ENCODE results near the gene UACA. TPM values are rescaled to one million over a fixed set of nuclear protein-coding genes. Genes with fewer than 3 reads are reported as not detected.

UACA gene
- total RNA-seq, 2 experiments from 2014 or later = 2.4 to 2.8 TPM

DNA sequence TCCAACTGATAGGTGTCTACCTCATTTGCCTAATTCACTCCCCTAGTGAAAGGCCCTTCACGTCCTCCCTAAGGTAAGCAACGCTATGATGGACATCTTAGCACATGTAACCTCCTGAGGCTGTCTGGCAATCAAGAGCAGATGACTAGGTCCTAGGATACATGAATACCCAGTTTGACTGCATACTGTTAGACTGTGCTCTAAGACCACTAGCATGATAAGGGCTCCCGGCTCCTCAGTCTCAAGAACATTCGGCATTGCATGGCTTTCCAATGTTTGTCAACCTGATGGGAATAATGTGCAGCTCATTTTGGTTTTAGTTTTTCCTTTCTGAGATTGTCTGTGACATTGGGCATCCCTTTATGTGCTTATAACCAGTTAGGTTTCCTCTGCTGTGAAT is 152.1 kb downstream of the UACA start:
- TF ChIP-seq, protein P1, sequence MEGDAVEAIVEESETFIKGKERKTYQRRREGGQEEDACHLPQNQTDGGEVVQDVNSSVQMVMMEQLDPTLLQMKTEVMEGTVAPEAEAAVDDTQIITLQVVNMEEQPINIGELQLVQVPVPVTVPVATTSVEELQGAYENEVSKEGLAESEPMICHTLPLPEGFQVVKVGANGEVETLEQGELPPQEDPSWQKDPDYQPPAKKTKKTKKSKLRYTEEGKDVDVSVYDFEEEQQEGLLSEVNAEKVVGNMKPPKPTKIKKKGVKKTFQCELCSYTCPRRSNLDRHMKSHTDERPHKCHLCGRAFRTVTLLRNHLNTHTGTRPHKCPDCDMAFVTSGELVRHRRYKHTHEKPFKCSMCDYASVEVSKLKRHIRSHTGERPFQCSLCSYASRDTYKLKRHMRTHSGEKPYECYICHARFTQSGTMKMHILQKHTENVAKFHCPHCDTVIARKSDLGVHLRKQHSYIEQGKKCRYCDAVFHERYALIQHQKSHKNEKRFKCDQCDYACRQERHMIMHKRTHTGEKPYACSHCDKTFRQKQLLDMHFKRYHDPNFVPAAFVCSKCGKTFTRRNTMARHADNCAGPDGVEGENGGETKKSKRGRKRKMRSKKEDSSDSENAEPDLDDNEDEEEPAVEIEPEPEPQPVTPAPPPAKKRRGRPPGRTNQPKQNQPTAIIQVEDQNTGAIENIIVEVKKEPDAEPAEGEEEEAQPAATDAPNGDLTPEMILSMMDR (IDR thresholded peaks at IDR 0.05) = no peak
- CTCF ChIA-PET = no interaction called here
- intact Hi-C loops (cut with micrococcal nuclease) = no loop called here
- ATAC-seq (no peak), DNase-seq (no peak)
- no peak overlapping the region for H3K27ac Mint-ChIP-seq
- no peaks in the 10 kb centered on the region for H3K36me3 Mint-ChIP-seq (ENCODE audit: low read depth)
- no peaks in the 10 kb centered on the region for H3K4me1 Mint-ChIP-seq (ENCODE audit: low read depth)
- H3K27me3 Mint-ChIP-seq = peaks cover 9% of the 10 kb centered on the region
- H3K4me3 Mint-ChIP-seq = no peak overlapping the region
- no peaks in the 10 kb centered on the region for H3K9me3 Mint-ChIP-seq
- POLR2A ChIA-PET = no interaction called here

- no peaks in the 10 kb centered on the region for H3K36me3 Mint-ChIP-seq (ENCODE audit: low read depth)
- ChIA-PET CTCF (no interaction called here), POLR2A (no interaction called here)
- DNase-seq (no peak), ATAC-seq (no peak)
- no peaks in the 10 kb centered on the region for H3K9me3 Mint-ChIP-seq
- H3K27me3 Mint-ChIP-seq = peaks cover 9% of the 10 kb centered on the region
- no peaks in the 10 kb centered on the region for H3K4me1 Mint-ChIP-seq (ENCODE audit: low read depth)
- no peak overlapping the region for H3K4me3 Mint-ChIP-seq
- no peak overlapping the region for H3K27ac Mint-ChIP-seq
- intact Hi-C loops (cut with micrococcal nuclease) = no loop called here
- TF ChIP-seq, protein P1 (IDR thresholded peaks at IDR 0.05) = no peak
Observed at GRCh38 chr15:70610541-70610940, 152.8 kb downstream of the UACA start.

GRCh38 chr15:70609889-70610288 is 153.5 kb downstream of the UACA start:
- CTCF ChIA-PET = no interaction called here
- Mint-ChIP-seq H3K4me1 (ENCODE audit: low read depth) (no peaks in the 10 kb centered on the region), H3K4me3 (no peak overlapping the region), H3K9me3 (no peaks in the 10 kb centered on the region), H3K27ac (no peak overlapping the region), H3K36me3 (ENCODE audit: low read depth) (no peaks in the 10 kb centered on the region), H3K27me3 (peaks cover 6% of the 10 kb centered on the region)
- DNase-seq = no peak
- POLR2A ChIA-PET = no interaction called here
- TF ChIP-seq, protein P1 (IDR thresholded peaks at IDR 0.05) = no peak
- intact Hi-C loops (cut with micrococcal nuclease) = no loop called here
- no peak for ATAC-seq

GRCh38 chr15:70608144-70608543 is 155.2 kb downstream of the UACA start:
- TF ChIP-seq, protein P1 (IDR thresholded peaks at IDR 0.05) = no peak
- Mint-ChIP-seq H3K27ac (no peak overlapping the region), H3K4me1 (ENCODE audit: low read depth) (no peaks in the 10 kb centered on the region), H3K4me3 (no peak overlapping the region), H3K27me3 (no peaks in the 10 kb centered on the region), H3K36me3 (ENCODE audit: low read depth) (no peaks in the 10 kb centered on the region), H3K9me3 (no peaks in the 10 kb centered on the region)
- ChIA-PET CTCF (interaction anchor here (0.6 kb wide), 1 partner anchor 1071 kb away, joined by 4 read pairs; no protein-coding TSS in a partner anchor), POLR2A (no interaction called here)
- DNase-seq = no peak
- intact Hi-C loops (cut with micrococcal nuclease) = no loop called here
- ATAC-seq = no peak

- H3K9me3 Mint-ChIP-seq = no peaks in the 10 kb centered on the region
Observed at GRCh38 chr15:70605606-70606410, 157.6 kb downstream of the UACA start.

More at GRCh38 chr15:70605606-70606410, 157.6 kb downstream of the UACA start:
- H3K4me3 Mint-ChIP-seq = no peak overlapping the region
- H3K27me3 Mint-ChIP-seq = no peaks in the 10 kb centered on the region
- DNase-seq (no peak), ATAC-seq (no peak)
- H3K36me3 Mint-ChIP-seq (ENCODE audit: low read depth) = no peaks in the 10 kb centered on the region
- intact Hi-C loops (cut with micrococcal nuclease) = no loop called here
- H3K27ac Mint-ChIP-seq = no peak overlapping the region
- TF ChIP-seq, protein P1 (IDR thresholded peaks at IDR 0.05) = no peak
- no peaks in the 10 kb centered on the region for H3K4me1 Mint-ChIP-seq (ENCODE audit: low read depth)
- ChIA-PET CTCF (interaction anchor here (1.2 to 1.5 kb wide), 3 partner anchors 13 to 117 kb away, joined by 3 to 4 read pairs (median 3); no protein-coding TSS in a partner anchor), POLR2A (no interaction called here)
